ENCODE measurements around the gene RIPPLY3. TPM values are rescaled to one million over a fixed set of nuclear protein-coding genes. Genes with fewer than 3 reads are reported as not detected.
"Not testable (repeated sequence)": the region's sequence is repeated elsewhere in the genome, so short reads cannot be mapped to it uniquely, and the experiment has no call there.

RIPPLY3 gene
- total and polyA plus RNA-seq, 2 donors (not counting 1 experiment from before 2014, with no cell fraction given) = not detected

DNA sequence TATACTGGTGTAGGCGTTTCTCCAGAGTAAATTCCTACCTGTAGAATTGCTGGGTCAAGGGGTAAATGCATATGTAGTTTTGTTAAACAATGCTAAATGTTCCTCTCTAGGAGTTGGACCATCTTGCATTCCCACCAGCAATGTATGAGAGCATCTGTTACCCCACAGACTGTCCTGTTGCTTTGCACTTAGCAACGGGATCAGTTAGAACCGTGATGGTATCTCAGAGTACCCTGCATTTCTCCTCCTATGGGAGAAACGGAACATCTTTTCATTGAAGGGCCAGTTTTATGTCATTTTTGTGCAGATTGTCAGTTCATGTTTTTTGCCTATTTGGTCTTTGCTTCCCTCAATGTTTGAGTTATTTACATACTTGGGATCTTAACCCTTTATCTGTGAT, 18.0 kb upstream of the RIPPLY3 start:
- ChIA-PET CTCF (interaction anchor here (3.3 to 5.5 kb wide), 2 partner anchors 12 to 22 kb away, joined by 23 to 51 read pairs; partner anchors contain the start of gene HLCS), POLR2A (interaction anchor here (1.8 kb wide), 1 partner anchor 11 kb away, joined by 10 read pairs; no protein-coding TSS in a partner anchor)
- TF ChIP-seq EZH2 (IDR thresholded peaks at IDR 0.05; ENCODE audit: borderline replicate concordance, insufficient read depth, low read depth, low read length, poor library complexity, severe bottlenecking) = no peak
- TF ChIP-seq, protein P1, sequence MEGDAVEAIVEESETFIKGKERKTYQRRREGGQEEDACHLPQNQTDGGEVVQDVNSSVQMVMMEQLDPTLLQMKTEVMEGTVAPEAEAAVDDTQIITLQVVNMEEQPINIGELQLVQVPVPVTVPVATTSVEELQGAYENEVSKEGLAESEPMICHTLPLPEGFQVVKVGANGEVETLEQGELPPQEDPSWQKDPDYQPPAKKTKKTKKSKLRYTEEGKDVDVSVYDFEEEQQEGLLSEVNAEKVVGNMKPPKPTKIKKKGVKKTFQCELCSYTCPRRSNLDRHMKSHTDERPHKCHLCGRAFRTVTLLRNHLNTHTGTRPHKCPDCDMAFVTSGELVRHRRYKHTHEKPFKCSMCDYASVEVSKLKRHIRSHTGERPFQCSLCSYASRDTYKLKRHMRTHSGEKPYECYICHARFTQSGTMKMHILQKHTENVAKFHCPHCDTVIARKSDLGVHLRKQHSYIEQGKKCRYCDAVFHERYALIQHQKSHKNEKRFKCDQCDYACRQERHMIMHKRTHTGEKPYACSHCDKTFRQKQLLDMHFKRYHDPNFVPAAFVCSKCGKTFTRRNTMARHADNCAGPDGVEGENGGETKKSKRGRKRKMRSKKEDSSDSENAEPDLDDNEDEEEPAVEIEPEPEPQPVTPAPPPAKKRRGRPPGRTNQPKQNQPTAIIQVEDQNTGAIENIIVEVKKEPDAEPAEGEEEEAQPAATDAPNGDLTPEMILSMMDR (IDR thresholded peaks at IDR 0.05) = no peak
- WGBS (ENCODE audit: insufficient coverage) = no CpG with 5 or more reads among the region's 4 CpGs
- H3K9me3 ChIP-seq (ENCODE audit: control extremely low read depth in 1 of 3, control insufficient read depth in 2 of 3, insufficient read depth in 1 of 3, low read length in 2 of 3) = no peaks in the 10 kb centered on the region
- no peak overlapping the region for H3K27ac ChIP-seq (ENCODE audit: low read length in 2 of 2)
- Mint-ChIP-seq H3K9me3 (ENCODE audit: insufficient read depth) (no peaks in the 10 kb centered on the region), H3K27me3 (no peaks in the 10 kb centered on the region), H3K4me1 (peaks cover 9% of the 10 kb centered on the region), H3K4me3 (peak overlapping the region; percentile 74), H3K27ac (peak overlapping the region; percentile 22)
- no peak overlapping the region for H3K4me2 ChIP-seq (replicated peaks; ENCODE audit: low read depth, low read length, poor library complexity, severe bottlenecking)
- no peak overlapping the region for H3K4me3 ChIP-seq (ENCODE audit: control extremely low read depth in 1 of 5, extremely low read depth in 1 of 5, insufficient read depth in 1 of 5, low read depth in 2 of 5, low read length in 4 of 5)
- no peak for DNase-seq
- peaks cover 0 to 8% of the 10 kb centered on the region in 2 donors for H3K4me1 ChIP-seq (ENCODE audit: control insufficient read depth in 2 of 2, insufficient read depth in 2 of 2, low read length in 2 of 2)
- H3K79me2 ChIP-seq (ENCODE audit: control insufficient read depth, insufficient read depth, low read length) = no peaks in the 10 kb centered on the region
- H3K27me3 ChIP-seq (replicated peaks in 1 of 4; ENCODE audit: control extremely low read depth in 1 of 4, control insufficient read depth in 3 of 4, insufficient read depth in 4 of 4, low read length in 3 of 4) = no peaks in the 10 kb centered on the region
- no peak overlapping the region for H3K9ac ChIP-seq (ENCODE audit: low read length)
- H3K36me3 ChIP-seq (replicated peaks in 1 of 2; ENCODE audit: control extremely low read depth in 1 of 2, control insufficient read depth in 1 of 2, extremely low read depth in 1 of 2, insufficient read depth in 2 of 2, low read length in 1 of 2) = no peaks in the 10 kb centered on the region
- H4K20me1 ChIP-seq (ENCODE audit: control insufficient read depth, insufficient read depth, low read length, poor library complexity, severe bottlenecking) = no peaks in the 10 kb centered on the region
- H2AFZ ChIP-seq (ENCODE audit: insufficient read depth, low read depth, low read length, poor library complexity, severe bottlenecking) = no peak overlapping the region
- ATAC-seq (ENCODE audit: low read depth) = no peak
- intact Hi-C loops (cut with micrococcal nuclease) = no loop called here

DNA sequence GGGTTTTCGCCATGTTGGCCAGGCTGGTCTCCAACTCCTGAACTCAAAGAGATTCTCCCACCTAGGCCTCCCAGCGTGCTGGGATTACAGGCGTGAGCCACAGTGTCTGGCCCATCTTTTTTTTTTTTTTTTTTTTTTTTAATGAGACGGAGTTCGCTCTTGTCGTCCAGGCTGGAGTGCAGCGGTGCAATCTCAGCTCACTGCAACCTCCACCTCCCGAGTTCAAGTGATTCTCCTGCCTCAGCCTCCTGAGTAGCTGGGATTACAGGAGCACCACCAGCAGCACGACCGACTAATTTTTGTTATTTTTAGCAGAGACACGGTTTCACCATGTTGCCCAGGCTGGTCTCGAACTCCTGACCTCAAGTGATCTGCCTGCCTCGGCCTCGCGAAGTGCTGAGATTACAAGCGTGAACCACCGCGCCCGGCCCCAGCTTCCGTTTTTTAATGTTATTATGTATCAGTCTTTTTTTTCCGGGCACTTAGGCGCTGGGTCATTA, 17.3 kb upstream of the RIPPLY3 start:
- H3K4me1 ChIP-seq (ENCODE audit: control insufficient read depth in 2 of 2, insufficient read depth in 2 of 2, low read length in 2 of 2); H3K9me3 ChIP-seq (ENCODE audit: control extremely low read depth in 1 of 3, control insufficient read depth in 2 of 3, insufficient read depth in 1 of 3, low read length in 2 of 3); H4K20me1 ChIP-seq (ENCODE audit: control insufficient read depth, insufficient read depth, low read length, poor library complexity, severe bottlenecking); H3K36me3 ChIP-seq (replicated peaks in 1 of 2; ENCODE audit: control extremely low read depth in 1 of 2, control insufficient read depth in 1 of 2, extremely low read depth in 1 of 2, insufficient read depth in 2 of 2, low read length in 1 of 2); H3K4me1 Mint-ChIP-seq; H3K79me2 ChIP-seq (ENCODE audit: control insufficient read depth, insufficient read depth, low read length); ATAC-seq (ENCODE audit: low read depth); H3K27me3 Mint-ChIP-seq; H3K9me3 Mint-ChIP-seq (ENCODE audit: insufficient read depth); H3K27me3 ChIP-seq (replicated peaks in 1 of 4; ENCODE audit: control extremely low read depth in 1 of 4, control insufficient read depth in 3 of 4, insufficient read depth in 4 of 4, low read length in 3 of 4); DNase-seq: not testable (repeated sequence)
- ChIA-PET CTCF (interaction anchor here (0.7 to 5.5 kb wide), 11 partner anchors 10 to 575 kb away, joined by 3 to 51 read pairs (median 4); partner anchors contain the start of gene HLCS), POLR2A (interaction anchor here (0.6 to 1.8 kb wide), 8 partner anchors 12 to 848 kb away, joined by 3 to 14 read pairs (median 4); partner anchors contain the start of genes DYRK1A and HLCS)
- H3K9ac ChIP-seq (ENCODE audit: low read length) = peak overlapping the region; percentile 69
- peak overlapping the region; percentile 55 to 78 for H3K27ac ChIP-seq (ENCODE audit: low read length in 2 of 2)
- peak overlapping the region; percentile 93 for H3K27ac Mint-ChIP-seq
- H3K4me3 Mint-ChIP-seq = peak overlapping the region; percentile 86
- intact Hi-C loops (cut with micrococcal nuclease) = loop anchor here (1.0 kb wide), 2 partner anchors 12 to 84 kb away; partner anchors contain the start of genes PIGP and TTC3
- H2AFZ ChIP-seq (ENCODE audit: insufficient read depth, low read depth, low read length, poor library complexity, severe bottlenecking) = peak overlapping the region; percentile 98
- H3K4me2 ChIP-seq (replicated peaks; ENCODE audit: low read depth, low read length, poor library complexity, severe bottlenecking) = peak overlapping the region; percentile 88
- WGBS (ENCODE audit: insufficient coverage) = 40% methylated on average over 20 of the region's 22 CpGs
- H3K4me3 ChIP-seq (ENCODE audit: control extremely low read depth in 1 of 5, extremely low read depth in 1 of 5, insufficient read depth in 1 of 5, low read depth in 2 of 5, low read length in 4 of 5) = peak overlapping the region in 4 of 5 experiments; percentile 39 to 65 (median 60)
